HG02763 (cell line): ENCODE measurements around the gene CYS1.
A peak's percentile ranks its signal among the peaks of the same experiment; 100 is the strongest.
"Not testable (repeated sequence)": the region's sequence is repeated elsewhere in the genome, so short reads cannot be mapped to it uniquely, and the experiment has no call there.

ENCODE experiments used
- ATAC-seq: cut with Tn5 transposase; IDR thresholded peaks from one replicate; pipeline ENCODE4 v1.9.1; 2021; ENCODE audit warnings: mild to moderate bottlenecking, moderate library complexity; ENCODE audit not compliant: unreplicated experiment

The CYS1 gene

DNA sequence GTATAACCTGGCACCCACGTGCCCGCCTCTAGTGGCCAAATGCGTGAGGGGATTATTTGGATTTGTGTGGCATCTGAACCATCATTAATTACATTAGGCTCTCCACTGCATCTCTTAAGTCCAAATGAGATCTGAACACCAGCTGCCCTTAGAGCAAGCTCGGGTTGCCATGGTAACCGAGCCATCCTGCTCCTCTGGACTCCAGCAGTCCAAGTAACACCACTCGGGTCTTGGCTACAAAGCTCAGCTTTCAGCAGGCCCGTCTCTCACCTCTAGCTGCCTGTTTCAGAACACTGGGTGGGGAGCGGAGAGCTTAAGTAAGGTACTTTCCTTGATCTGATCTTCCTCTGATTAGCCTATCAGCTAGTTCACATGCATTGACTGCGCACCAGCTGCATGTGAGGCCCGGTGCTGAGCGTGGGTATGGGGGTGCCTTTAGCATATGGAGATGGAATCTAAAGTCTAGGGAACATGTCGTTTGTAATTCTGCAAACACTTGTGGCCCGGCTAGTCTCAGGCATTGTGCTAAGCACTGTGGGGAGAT lies 14.1 kb upstream of the CYS1 start:
- no peak for ATAC-seq

DNA sequence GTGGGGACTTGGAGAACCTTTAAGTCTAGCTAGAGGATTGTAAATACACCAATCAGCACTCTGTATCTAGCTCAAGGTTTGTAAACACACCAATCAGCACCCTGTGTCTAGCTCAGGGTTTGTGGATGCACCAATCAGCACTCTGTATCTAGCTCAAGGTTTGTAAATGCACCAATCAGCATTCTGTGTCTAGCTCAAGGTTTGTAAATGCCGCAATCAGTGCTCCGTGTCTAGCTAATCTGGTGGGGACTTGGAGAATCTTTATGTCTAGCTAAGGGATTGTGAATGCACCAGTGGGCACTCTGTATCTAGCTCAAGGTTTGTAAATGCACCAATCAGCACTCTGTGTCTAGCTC lies 11.7 kb upstream of the CYS1 start:
- ATAC-seq, result not testable (repeated sequence)

- peak; percentile 34 for ATAC-seq
Observed at GRCh38 chr2:10091182-10091888, 11.1 kb upstream of the CYS1 start.

- no peak for ATAC-seq
Observed at GRCh38 chr2:10089565-10090190, 9.5 kb upstream of the CYS1 start.

- no peak for ATAC-seq
Observed at GRCh38 chr2:10087360-10087759, 7.1 kb upstream of the CYS1 start.

GRCh38 chr2:10086950-10087349 lies 6.7 kb upstream of the CYS1 start:
- no peak for ATAC-seq

GRCh38 chr2:10085668-10086059 lies 5.5 kb upstream of the CYS1 start:
- ATAC-seq, result no peak

- no peak for ATAC-seq
Observed at GRCh38 chr2:10085043-10085667, 4.9 kb upstream of the CYS1 start.

DNA sequence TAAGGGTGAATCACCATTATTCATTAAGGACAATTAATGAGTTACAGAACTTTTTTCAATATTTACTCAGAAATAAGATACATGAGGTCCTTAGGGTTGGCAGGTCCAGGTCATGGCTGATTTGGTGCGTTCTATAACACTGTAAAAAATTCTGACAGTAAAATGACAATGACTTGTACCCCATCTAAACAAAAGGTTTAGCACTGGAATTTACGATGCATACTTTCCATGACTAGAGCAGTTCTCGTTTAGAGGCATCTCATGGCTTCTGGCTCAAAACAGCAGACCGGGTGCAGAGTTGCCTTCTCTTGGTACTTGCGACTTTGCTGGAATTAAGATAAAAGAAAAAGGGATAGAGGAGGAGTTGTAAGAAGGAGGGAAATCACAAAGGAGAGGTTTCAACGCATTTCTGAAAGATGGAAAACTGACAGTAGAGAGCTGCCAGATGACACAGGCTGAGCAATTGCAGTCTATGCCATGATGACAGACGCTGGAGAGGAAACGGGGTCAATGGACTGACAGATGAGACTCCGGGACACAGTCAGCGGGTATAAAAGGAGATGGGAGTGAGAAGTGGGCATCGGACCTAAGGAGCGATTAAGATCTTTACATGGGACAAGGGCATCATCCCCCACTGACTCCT lies 4.1 kb upstream of the CYS1 start:
- no peak for ATAC-seq

DNA sequence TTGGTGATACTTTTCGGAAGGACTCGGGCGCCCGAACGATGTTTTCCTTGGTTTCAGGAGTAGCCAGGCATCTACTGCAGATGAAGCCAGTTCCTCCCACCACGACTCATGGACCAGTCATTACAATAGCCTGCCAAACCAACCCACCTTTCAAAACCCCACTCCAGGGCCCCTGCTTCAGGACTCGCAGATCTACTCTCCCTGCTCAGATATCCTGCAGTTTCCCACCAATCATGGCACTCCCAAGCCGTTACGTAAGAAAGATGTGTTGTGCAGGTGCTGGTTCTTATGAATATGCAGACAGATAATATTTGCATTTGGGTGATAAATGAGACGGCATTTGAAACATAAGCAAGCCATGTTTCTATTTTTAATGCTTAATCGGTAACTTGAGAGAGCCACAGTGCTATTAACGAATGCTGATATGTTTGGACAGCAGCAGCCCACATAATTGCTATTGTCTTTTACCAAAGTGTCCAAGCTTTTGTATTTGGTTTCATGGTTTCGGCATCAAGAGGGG lies 3.5 kb upstream of the CYS1 start:
- ATAC-seq, result peak; percentile 32

GRCh38 chr2:10083046-10083445 lies 2.8 kb upstream of the CYS1 start:
- ATAC-seq, result no peak

DNA sequence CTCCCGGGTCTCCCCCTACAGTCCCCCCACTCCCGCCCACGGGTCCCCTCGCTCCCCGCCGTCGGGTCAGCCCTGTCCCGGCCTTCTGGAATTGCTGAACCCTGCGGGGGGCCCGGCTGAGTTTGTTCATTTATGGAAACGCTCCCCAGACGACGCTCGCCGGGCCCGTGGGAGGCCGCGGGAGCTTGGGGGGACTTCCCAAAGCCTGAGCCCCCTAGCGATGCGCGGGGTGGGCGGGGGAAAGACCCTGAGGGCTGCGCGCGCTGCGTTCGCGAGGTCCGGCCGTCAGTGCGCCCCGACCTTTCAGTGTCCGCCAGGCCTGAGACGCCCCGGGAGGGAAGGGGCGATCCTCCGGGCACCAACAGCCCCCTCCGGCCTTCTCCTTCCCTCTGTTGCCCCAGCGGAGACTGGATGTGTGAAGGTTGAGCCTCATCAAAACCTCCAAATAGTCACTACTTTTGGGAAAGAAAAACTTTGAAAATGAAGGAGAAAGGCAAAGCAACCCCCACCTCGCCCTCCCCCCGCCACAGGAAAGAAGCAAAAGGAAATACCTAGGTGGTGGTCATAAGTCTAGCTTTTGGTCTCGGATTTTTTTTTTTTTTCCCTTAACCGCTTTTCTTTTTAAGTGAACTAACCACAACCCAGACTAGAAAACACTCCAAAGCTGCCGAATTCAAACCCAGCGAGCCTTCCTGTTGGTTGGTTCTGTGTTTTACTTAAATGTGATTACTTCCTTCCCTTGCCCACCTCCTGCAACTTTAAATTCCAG lies 509 bp upstream of the CYS1 start:
- ATAC-seq, result peak; percentile 28

DNA sequence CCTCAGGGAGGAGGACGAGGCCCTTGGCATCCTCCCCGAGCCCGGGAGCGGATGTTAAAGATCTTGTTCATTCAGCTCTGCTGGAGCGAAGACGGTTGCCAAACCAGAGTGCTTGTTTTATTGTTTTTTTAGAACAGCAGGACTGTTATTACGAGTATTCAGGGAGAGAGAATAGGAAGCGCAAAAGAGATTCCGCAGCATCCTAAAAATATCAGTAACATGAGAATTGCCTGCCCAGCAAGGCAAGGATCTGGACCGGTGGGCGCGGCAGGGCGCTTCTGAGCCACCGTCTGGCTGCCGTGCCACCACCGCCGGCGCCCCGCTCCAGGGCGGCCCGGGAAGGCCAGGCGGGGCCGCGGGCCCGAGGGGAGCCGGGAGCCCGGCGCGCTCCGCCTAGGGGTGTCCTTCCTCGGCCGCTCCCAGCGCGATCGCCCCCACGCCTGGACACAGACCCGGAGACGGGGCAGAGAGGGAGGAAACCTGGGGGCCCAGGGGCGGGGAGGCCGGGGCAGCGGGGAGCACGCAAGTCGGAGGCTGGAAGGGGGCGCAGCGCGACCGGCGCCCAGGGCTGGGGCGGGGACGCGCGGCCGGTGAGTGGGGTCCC lies 843 bp downstream of the CYS1 start:
- ATAC-seq, result peak; percentile 10

DNA sequence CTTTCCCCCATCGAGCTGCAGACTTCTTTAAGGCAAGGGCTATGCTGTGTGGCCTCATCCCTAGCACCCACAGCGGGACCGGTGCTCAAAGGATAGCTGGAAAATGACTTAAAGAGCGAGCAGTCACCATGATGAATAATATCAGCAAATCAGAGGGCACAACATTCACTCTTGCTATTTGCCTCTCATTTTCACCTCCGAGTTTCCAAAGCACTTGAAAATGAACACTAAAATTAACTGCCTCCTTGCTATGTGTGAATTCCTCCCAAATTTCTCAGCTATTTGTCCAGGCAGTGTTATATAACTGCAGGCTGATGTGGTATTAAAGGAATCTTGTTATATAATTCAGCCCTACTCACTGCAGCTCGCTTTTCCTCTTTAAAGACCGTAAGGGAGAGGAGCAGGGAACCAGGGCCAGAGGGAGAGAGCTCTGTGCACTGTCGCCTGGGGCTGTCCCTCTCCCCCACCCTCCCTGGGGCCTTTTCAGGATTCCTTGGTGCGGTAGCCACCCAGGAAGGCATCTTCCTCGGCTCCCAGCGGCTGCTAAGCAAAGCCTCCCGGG lies 1.4 kb downstream of the CYS1 start:
- no peak for ATAC-seq

DNA sequence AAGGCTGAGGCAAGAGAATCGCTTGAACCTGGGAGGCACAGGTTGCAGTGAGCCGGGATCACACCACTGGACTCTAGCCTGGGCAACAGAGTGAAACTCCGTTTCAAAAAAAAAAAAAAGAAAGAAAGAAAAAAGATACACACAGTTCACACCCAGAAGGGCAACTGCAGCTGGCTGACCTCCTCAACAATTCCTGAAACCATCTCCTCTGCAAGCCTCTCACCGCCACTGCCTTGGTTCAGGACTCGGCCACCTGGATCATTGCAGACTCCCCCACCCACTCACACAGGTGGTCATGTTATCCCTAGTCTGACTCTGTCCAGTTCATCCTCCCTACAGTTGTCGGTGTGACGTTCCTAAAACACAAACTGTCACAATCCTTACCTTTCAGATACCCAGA lies 2.2 kb downstream of the CYS1 start:
- no peak for ATAC-seq

GRCh38 chr2:10076988-10077527 lies 3.2 kb downstream of the CYS1 start:
- no peak for ATAC-seq

- no peak for ATAC-seq
Observed at GRCh38 chr2:10076511-10076910, 3.7 kb downstream of the CYS1 start.

DNA sequence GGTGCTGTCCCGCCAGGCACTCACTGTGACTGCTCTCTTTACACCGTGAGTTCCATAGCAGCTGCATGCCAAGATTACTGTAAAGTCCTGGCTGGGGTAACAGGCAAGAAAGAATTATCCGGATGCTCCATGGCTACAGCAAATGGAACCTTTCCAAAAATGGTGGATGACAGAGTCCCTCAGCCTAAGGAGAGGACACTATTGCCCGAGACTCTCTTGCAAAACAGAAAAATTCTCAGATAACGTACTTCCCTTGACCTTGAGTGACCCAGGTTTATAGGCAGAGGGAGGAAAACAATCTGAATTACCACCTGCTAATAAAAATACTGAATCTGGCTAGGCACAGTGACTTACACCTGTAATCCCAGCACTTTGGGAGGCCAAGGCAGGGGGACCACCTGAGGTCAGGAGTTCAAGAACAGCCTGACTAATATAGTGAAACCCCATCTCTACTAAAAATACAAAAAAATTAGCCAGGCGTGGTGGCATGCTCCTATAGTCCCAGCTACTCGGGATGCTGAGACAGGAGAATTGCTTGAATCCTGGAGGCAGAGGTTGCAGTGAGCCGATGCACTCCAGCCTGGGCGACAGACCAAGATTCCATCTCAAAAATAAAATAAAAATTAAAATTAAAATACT lies 4.5 kb downstream of the CYS1 start:
- ATAC-seq, result no peak

GRCh38 chr2:10075101-10075500 lies 5.1 kb downstream of the CYS1 start:
- no peak for ATAC-seq
